ENCODE measurements around the gene AAMP. TPM values are rescaled to one million over a fixed set of nuclear protein-coding genes. Genes with fewer than 3 reads are reported as not detected.
"Not testable (repeated sequence)": the region's sequence is repeated elsewhere in the genome, so short reads cannot be mapped to it uniquely, and the experiment has no call there.

AAMP gene
- total and polyA plus RNA-seq, 4 donors: 82.1 to 128 (median 113) TPM

GRCh38 chr2:218311541-218312266 lies 41.8 kb upstream of the AAMP start:
- not testable (repeated sequence) for H3K27me3 ChIP-seq (ENCODE audit: control insufficient read depth, insufficient read depth, low read length); H3K4me1 ChIP-seq (ENCODE audit: control insufficient read depth, insufficient read depth, low read length); H3K9me3 ChIP-seq (ENCODE audit: control insufficient read depth, insufficient read depth, low read length); H3K27ac ChIP-seq (ENCODE audit: low read depth, low read length); H3K4me3 ChIP-seq (ENCODE audit: low read depth, low read length); H3K36me3 ChIP-seq (ENCODE audit: control insufficient read depth, insufficient read depth, low read length)
- DNase-seq (ENCODE audit: low read depth in 4 of 6, low spot score in 6 of 6): peak in 1 of 6 donors; percentile 19
- WGBS (ENCODE audit: insufficient coverage): no CpG with 5 or more reads among the region's 11 CpGs

DNA sequence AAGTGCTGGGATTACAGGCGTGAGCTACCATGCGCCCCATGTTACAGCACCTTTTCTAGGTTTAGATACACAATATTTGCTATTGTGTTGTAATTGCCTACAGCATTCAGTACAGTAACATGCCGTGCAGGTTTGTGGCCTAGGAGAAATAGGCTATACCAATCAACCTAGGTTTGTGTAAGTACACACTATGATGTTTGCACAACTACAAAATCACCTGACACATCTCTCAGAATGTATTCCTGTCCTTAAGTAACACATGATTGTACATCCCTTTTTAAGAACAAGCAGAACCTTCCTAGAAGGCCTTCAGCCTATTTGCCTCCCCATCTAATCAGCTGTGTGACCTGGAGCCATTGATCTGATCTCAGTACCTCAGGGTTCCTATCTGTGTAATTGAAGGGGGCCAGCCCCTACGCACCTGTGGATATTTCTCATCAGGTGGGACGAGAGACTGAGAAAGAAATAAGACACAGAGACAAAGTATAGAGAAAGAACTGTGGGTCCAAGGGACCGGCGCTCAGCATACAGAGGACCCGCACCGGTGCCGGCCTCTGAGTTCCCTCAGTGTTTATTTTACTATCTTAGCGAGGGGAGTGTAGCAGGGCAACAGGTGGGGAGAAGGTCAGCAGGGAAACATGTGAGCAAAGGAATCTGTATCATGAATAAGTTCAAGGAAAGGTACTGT lies 41.1 kb upstream of the AAMP start:
- Histone ChIP-seq H3K27ac (ENCODE audit: low read depth, low read length) (no peak overlapping the region), H3K4me3 (ENCODE audit: low read depth, low read length) (no peak overlapping the region), H3K9me3 (ENCODE audit: control insufficient read depth, insufficient read depth, low read length) (no peaks in the 10 kb centered on the region), H3K36me3 (ENCODE audit: control insufficient read depth, insufficient read depth, low read length) (no peaks in the 10 kb centered on the region), H3K27me3 (ENCODE audit: control insufficient read depth, insufficient read depth, low read length) (no peaks in the 10 kb centered on the region), H3K4me1 (ENCODE audit: control insufficient read depth, insufficient read depth, low read length) (no peaks in the 10 kb centered on the region)
- 79% methylated on average over 2 of the region's 11 CpGs for WGBS (ENCODE audit: insufficient coverage)
- no peak for DNase-seq (ENCODE audit: low read depth in 4 of 6, low spot score in 6 of 6)

DNA sequence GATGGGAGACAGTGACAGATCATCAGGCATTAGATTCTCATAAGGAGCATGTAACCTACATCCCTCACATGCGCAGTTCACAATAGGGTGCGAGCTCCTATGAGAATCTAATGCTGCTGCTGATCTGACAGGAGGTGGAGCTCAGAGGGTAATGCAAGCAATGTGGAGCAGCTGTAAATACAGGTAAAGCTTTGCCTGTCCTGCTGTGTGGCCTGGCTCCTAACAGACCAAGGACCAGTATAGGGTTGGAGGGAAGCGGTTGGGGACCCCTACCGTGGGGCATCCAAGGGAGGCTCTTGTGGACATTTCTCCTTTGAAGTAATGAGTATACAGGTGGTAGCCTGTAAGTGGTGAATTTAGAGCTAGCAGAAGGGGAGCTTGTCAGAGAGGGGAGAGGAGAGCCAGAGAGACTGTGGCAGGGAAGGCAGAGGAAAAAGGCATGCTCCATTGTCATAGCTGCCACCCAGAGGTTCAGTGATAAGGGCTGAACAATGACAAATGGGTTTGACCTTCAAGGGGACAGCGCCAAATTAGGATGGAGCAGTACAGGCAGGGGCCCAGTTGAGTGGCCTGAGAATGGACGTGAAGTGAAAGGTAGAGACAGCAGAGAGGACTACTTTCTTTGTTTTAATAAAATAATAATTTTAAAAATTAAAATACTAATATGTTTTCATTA lies 37.6 kb upstream of the AAMP start:
- Histone ChIP-seq H3K36me3 (ENCODE audit: control insufficient read depth, insufficient read depth, low read length) (no peaks in the 10 kb centered on the region), H3K27me3 (ENCODE audit: control insufficient read depth, insufficient read depth, low read length) (no peaks in the 10 kb centered on the region), H3K4me1 (ENCODE audit: control insufficient read depth, insufficient read depth, low read length) (no peaks in the 10 kb centered on the region), H3K9me3 (ENCODE audit: control insufficient read depth, insufficient read depth, low read length) (no peaks in the 10 kb centered on the region), H3K27ac (ENCODE audit: low read depth, low read length) (no peak overlapping the region), H3K4me3 (ENCODE audit: low read depth, low read length) (no peak overlapping the region)
- 64% methylated on average over 3 of the region's 6 CpGs for WGBS (ENCODE audit: insufficient coverage)
- no peak for DNase-seq (ENCODE audit: low read depth in 4 of 6, low spot score in 6 of 6)

- no peaks in the 10 kb centered on the region for H3K9me3 ChIP-seq (ENCODE audit: control insufficient read depth, insufficient read depth, low read length)
- peaks cover 2% of the 10 kb centered on the region for H3K4me1 ChIP-seq (ENCODE audit: control insufficient read depth, insufficient read depth, low read length)
- 86% methylated on average over 5 of the region's 9 CpGs for WGBS (ENCODE audit: insufficient coverage)
- H3K27ac ChIP-seq (ENCODE audit: low read depth, low read length): no peak overlapping the region
- DNase-seq (ENCODE audit: low read depth in 4 of 6, low spot score in 6 of 6): no peak
- H3K4me3 ChIP-seq (ENCODE audit: low read depth, low read length): no peak overlapping the region
- no peaks in the 10 kb centered on the region for H3K27me3 ChIP-seq (ENCODE audit: control insufficient read depth, insufficient read depth, low read length)
- H3K36me3 ChIP-seq (ENCODE audit: control insufficient read depth, insufficient read depth, low read length): no peaks in the 10 kb centered on the region
These were observed 36.4 kb upstream of the AAMP start for GRCh38 chr2:218306184-218306920.

GRCh38 chr2:218305383-218305782 lies 35.4 kb upstream of the AAMP start:
- no peak for DNase-seq (ENCODE audit: low read depth in 4 of 6, low spot score in 6 of 6)
- Histone ChIP-seq H3K9me3 (ENCODE audit: control insufficient read depth, insufficient read depth, low read length) (no peaks in the 10 kb centered on the region), H3K36me3 (ENCODE audit: control insufficient read depth, insufficient read depth, low read length) (no peaks in the 10 kb centered on the region), H3K27me3 (ENCODE audit: control insufficient read depth, insufficient read depth, low read length) (no peaks in the 10 kb centered on the region), H3K4me1 (ENCODE audit: control insufficient read depth, insufficient read depth, low read length) (peaks cover 3% of the 10 kb centered on the region), H3K27ac (ENCODE audit: low read depth, low read length) (no peak overlapping the region), H3K4me3 (ENCODE audit: low read depth, low read length) (no peak overlapping the region)
- 92% methylated on average over 2 of the region's 5 CpGs for WGBS (ENCODE audit: insufficient coverage)

GRCh38 chr2:218301176-218301819 lies 31.4 kb upstream of the AAMP start:
- 5% methylated on average over 8 of the region's 9 CpGs for WGBS (ENCODE audit: insufficient coverage)
- H3K4me3 ChIP-seq (ENCODE audit: low read depth, low read length): no peak overlapping the region

GRCh38 chr2:218300141-218300540 lies 30.2 kb upstream of the AAMP start:
- Histone ChIP-seq H3K4me1 (ENCODE audit: control insufficient read depth, insufficient read depth, low read length) (peaks cover 3% of the 10 kb centered on the region), H3K27me3 (ENCODE audit: control insufficient read depth, insufficient read depth, low read length) (no peaks in the 10 kb centered on the region), H3K36me3 (ENCODE audit: control insufficient read depth, insufficient read depth, low read length) (no peaks in the 10 kb centered on the region), H3K27ac (ENCODE audit: low read depth, low read length) (no peak overlapping the region), H3K4me3 (ENCODE audit: low read depth, low read length) (no peak overlapping the region), H3K9me3 (ENCODE audit: control insufficient read depth, insufficient read depth, low read length) (no peaks in the 10 kb centered on the region)
- DNase-seq (ENCODE audit: low read depth in 4 of 6, low spot score in 6 of 6): no peak
- 73% methylated on average over 3 of the region's 4 CpGs for WGBS (ENCODE audit: insufficient coverage)

More at GRCh38 chr2:218301176-218301819, 31.4 kb upstream of the AAMP start:
- Histone ChIP-seq H3K27ac (ENCODE audit: low read depth, low read length) (no peak overlapping the region), H3K27me3 (ENCODE audit: control insufficient read depth, insufficient read depth, low read length) (no peaks in the 10 kb centered on the region), H3K36me3 (ENCODE audit: control insufficient read depth, insufficient read depth, low read length) (no peaks in the 10 kb centered on the region), H3K4me1 (ENCODE audit: control insufficient read depth, insufficient read depth, low read length) (peaks cover 3% of the 10 kb centered on the region), H3K9me3 (ENCODE audit: control insufficient read depth, insufficient read depth, low read length) (no peaks in the 10 kb centered on the region)
- peak in 5 of 6 donors; percentile 57 to 94 (median 73) for DNase-seq (ENCODE audit: low read depth in 4 of 6, low spot score in 6 of 6)

- Histone ChIP-seq H3K4me3 (ENCODE audit: low read depth, low read length) (no peak overlapping the region), H3K27me3 (ENCODE audit: control insufficient read depth, insufficient read depth, low read length) (no peaks in the 10 kb centered on the region), H3K27ac (ENCODE audit: low read depth, low read length) (no peak overlapping the region), H3K36me3 (ENCODE audit: control insufficient read depth, insufficient read depth, low read length) (no peaks in the 10 kb centered on the region), H3K4me1 (ENCODE audit: control insufficient read depth, insufficient read depth, low read length) (peaks cover 3% of the 10 kb centered on the region), H3K9me3 (ENCODE audit: control insufficient read depth, insufficient read depth, low read length) (no peaks in the 10 kb centered on the region)
- no peak for DNase-seq (ENCODE audit: low read depth in 4 of 6, low spot score in 6 of 6)
- 71% methylated on average over 6 of the region's 6 CpGs for WGBS (ENCODE audit: insufficient coverage)
These were observed 28.5 kb upstream of the AAMP start for GRCh38 chr2:218298314-218298875.

- WGBS (ENCODE audit: insufficient coverage): 80% methylated on average over 7 of the region's 7 CpGs
- DNase-seq (ENCODE audit: low read depth in 4 of 6, low spot score in 6 of 6): no peak
- no peaks in the 10 kb centered on the region for H3K9me3 ChIP-seq (ENCODE audit: control insufficient read depth, insufficient read depth, low read length)
- no peak overlapping the region for H3K27ac ChIP-seq (ENCODE audit: low read depth, low read length)
- H3K4me3 ChIP-seq (ENCODE audit: low read depth, low read length): no peak overlapping the region
- peaks cover 7% of the 10 kb centered on the region for H3K4me1 ChIP-seq (ENCODE audit: control insufficient read depth, insufficient read depth, low read length)
- H3K27me3 ChIP-seq (ENCODE audit: control insufficient read depth, insufficient read depth, low read length): peaks cover 4% of the 10 kb centered on the region
- H3K36me3 ChIP-seq (ENCODE audit: control insufficient read depth, insufficient read depth, low read length): no peaks in the 10 kb centered on the region
These were observed 26.9 kb upstream of the AAMP start for GRCh38 chr2:218296847-218297246.
